Panc1 (cell line): ENCODE measurements around the gene NDUFB4. TPM values are rescaled to one million over a fixed set of nuclear protein-coding genes. Genes with fewer than 3 reads are reported as not detected.
"Not testable (repeated sequence)": the region's sequence is repeated elsewhere in the genome, so short reads cannot be mapped to it uniquely, and the experiment has no call there.

Experiments used
- ATAC-seq: fragments of 200-7000 bp; cut with Tn5 transposase; 2 replicates; pipeline ENCODE4 v1.9.1; 2020; ENCODE audit warnings: mild to moderate bottlenecking, moderate library complexity
- BruUV-seq: library from RNA; stranded (reverse); fragments of 400-500 nt; replicated peaks from 2 replicates; lab custom pipeline; 2021; lab: Mats Ljungman, UMichigan
- CTCF ChIA-PET: fragments of 300-600 bp; sonication (Branson Sonifier 250); formaldehyde crosslinking; loops from one replicate; lab custom pipeline; 2022; ENCODE audit warnings: antibody characterized with exemption; lab: Charles Lee
- POLR2A ChIA-PET: fragments of 300-600 bp; sonication (Branson Sonifier 250); formaldehyde crosslinking; loops from one replicate; lab custom pipeline; 2022; ENCODE audit warnings: antibody characterized with exemption; lab: Charles Lee
- DNase-seq: peaks from one replicate; pipeline ENCODE4 v3.0.0-alpha.2; 2010; ENCODE audit warnings: low read depth, low spot score
- H3K27ac ChIP-seq: 2 replicates; pipeline ENCODE4 v1.5.1; 2011; ENCODE audit warnings: mild to moderate bottlenecking, low read length, inconsistent platforms
- H3K27me3 ChIP-seq: fragments of 200-500 bp; sonication (Bioruptor generic); 2 replicates; pipeline ENCODE4 v1.6.0; 2014; ENCODE audit warnings: low read length, inconsistent platforms; ENCODE audit not compliant: control insufficient read depth, insufficient read depth
- H3K36me3 ChIP-seq: fragments of 200-500 bp; sonication (Bioruptor generic); 2 replicates; pipeline ENCODE4 v1.5.1; 2014; ENCODE audit warnings: inconsistent platforms, mild to moderate bottlenecking, low read length, moderate library complexity; ENCODE audit not compliant: control insufficient read depth, insufficient read depth
- H3K4me1 ChIP-seq: 2 replicates; pipeline ENCODE4 v1.5.1; 2011; ENCODE audit warnings: inconsistent platforms, mild to moderate bottlenecking, low read length, moderate library complexity; ENCODE audit not compliant: control insufficient read depth, insufficient read depth
- H3K4me3 ChIP-seq, 2 experiments: 2 replicates each; pipeline ENCODE4 v1.5.1; 2011 to 2012; ENCODE audit warnings: low read depth in 2 of 2, low read length in 2 of 2, mild to moderate bottlenecking in 2 of 2, inconsistent platforms in 1 of 2, moderate library complexity in 1 of 2
- H3K9me3 ChIP-seq: fragments of 200-500 bp; sonication (Bioruptor generic); 2 replicates; pipeline ENCODE4 v1.5.1; 2014; ENCODE audit warnings: low read depth, mild to moderate bottlenecking, inconsistent platforms, low read length, moderate library complexity; ENCODE audit not compliant: control insufficient read depth, insufficient read depth
- CTCF ChIP-seq: fragments of 450-650 bp; IDR thresholded peaks from 2 replicates; pipeline ENCODE4 v1.5.1; 2017; ENCODE audit warnings: mild to moderate bottlenecking
- POLR2AphosphoS5 ChIP-seq: IDR thresholded peaks from 2 replicates; pipeline ENCODE4 v1.6.1; 2012; ENCODE audit warnings: mild to moderate bottlenecking, low read depth, low read length, moderate library complexity
- REST ChIP-seq, 2 experiments: IDR thresholded peaks; 2 replicates each; pipeline ENCODE4 v1.6.1; 2011 to 2012; ENCODE audit warnings: low read depth in 2 of 2, control low read depth in 1 of 2, low read length in 1 of 2, mild to moderate bottlenecking in 1 of 2, moderate library complexity in 1 of 2; ENCODE audit not compliant: insufficient read depth in 1 of 2
- SIN3A ChIP-seq: IDR thresholded peaks from 2 replicates; pipeline ENCODE4 v1.6.1; 2012; ENCODE audit warnings: low read depth, mild to moderate bottlenecking, low read length, moderate library complexity, borderline replicate concordance; ENCODE audit not compliant: insufficient read depth
- TCF7L2 ChIP-seq: IDR thresholded peaks from 2 replicates; pipeline ENCODE4 v1.6.1; 2011; ENCODE audit warnings: mild to moderate bottlenecking, low read depth, low read length, inconsistent platforms
- in situ Hi-C: cut with HindIII; loops from 2 replicates; pipeline ENCODE4 v1.10.0; 2016; ENCODE audit warnings: low sequenced_read_pairs, low pct_unique_long_range_greater_than_20kb
- intact Hi-C: fragments of 100-400 bp; cut with micrococcal nuclease; formaldehyde crosslinking; loops from one replicate; pipeline ENCODE4 v1.10.0; 2022; ENCODE audit not compliant: unreplicated experiment
- total RNA-seq: library from RNA; stranded (reverse); gene quantifications from one replicate; pipeline ENCODE4 v1.2.1, GENCODE V29; 2021; ENCODE audit not compliant: unreplicated experiment

NDUFB4 gene
- total RNA-seq, 1 experiment from 2014 or later = 208 TPM

- CTCF ChIA-PET = interaction anchor here (1.5 kb wide), 1 partner anchor 180 kb away, joined by 3 read pairs; no protein-coding TSS in a partner anchor
- no peaks in the 10 kb centered on the region for H3K4me1 ChIP-seq
- no TSS peak for BruUV-seq
- no peaks in the 10 kb centered on the region for H3K36me3 ChIP-seq
- POLR2A ChIA-PET = no interaction called here
- in situ Hi-C loops = no loop called here
- DNase-seq (no peak), ATAC-seq (no peak)
- H3K27me3 ChIP-seq = 0 out of 2 replicates have a peak, but pooled peaks cover 3% of the 10 kb centered on the region
- TF ChIP-seq TCF7L2 (no peak), SIN3A (no peak), POLR2AphosphoS5 (no peak), REST (IDR thresholded peaks at IDR 0.05; ENCODE audit: insufficient read depth in 1 of 2, low read depth in 2 of 2, low read length in 1 of 2) (no peak), CTCF (no peak)
- intact Hi-C loops = no loop called here
- H3K27ac ChIP-seq = no peak overlapping the region
- H3K4me3 ChIP-seq = no peak overlapping the region
- H3K9me3 ChIP-seq = no peaks in the 10 kb centered on the region
Measured at GRCh38 chr3:120614765-120615164, 18.6 kb downstream of the NDUFB4 start.

GRCh38 chr3:120615847-120616609 lies 19.9 kb downstream of the NDUFB4 start:
- no TSS peak for BruUV-seq
- H3K36me3 ChIP-seq = no peaks in the 10 kb centered on the region
- 0 out of 2 replicates have a peak, but pooled peaks cover 3% of the 10 kb centered on the region for H3K27me3 ChIP-seq
- in situ Hi-C loops (no loop called here), intact Hi-C loops (no loop called here)
- TF ChIP-seq TCF7L2 (no peak), CTCF (no peak), POLR2AphosphoS5 (no peak), SIN3A (no peak), REST (IDR thresholded peaks at IDR 0.05; ENCODE audit: insufficient read depth in 1 of 2, low read depth in 2 of 2, low read length in 1 of 2) (no peak)
- ChIA-PET POLR2A (no interaction called here), CTCF (no interaction called here)
- no peak overlapping the region for H3K27ac ChIP-seq
- H3K4me3 ChIP-seq = no peak overlapping the region
- H3K4me1 ChIP-seq = no peaks in the 10 kb centered on the region
- DNase-seq (no peak), ATAC-seq (no peak)
- H3K9me3 ChIP-seq = no peaks in the 10 kb centered on the region

GRCh38 chr3:120616745-120617144 lies 20.6 kb downstream of the NDUFB4 start:
- H3K27ac ChIP-seq, BruUV-seq, H3K27me3 ChIP-seq, CTCF ChIA-PET, ATAC-seq, in situ Hi-C loops, H3K4me3 ChIP-seq, POLR2A ChIA-PET, intact Hi-C loops, DNase-seq, H3K9me3 ChIP-seq, H3K36me3 ChIP-seq, H3K4me1 ChIP-seq: not testable (repeated sequence)
